Hematopoietic multipotent progenitor cell treated with erythropoietin and hydrocortisone succinate and interleukin-3 and kit ligand, for 4 days (in vitro differentiated cells): ENCODE results near the gene PAPSS2.
"Not testable (repeated sequence)": the region's sequence is repeated elsewhere in the genome, so short reads cannot be mapped to it uniquely, and the experiment has no call there.

Experiments
- DNase-seq: peaks from one replicate; pipeline ENCODE4 v3.0.0-alpha.2; 2015

The PAPSS2 gene

DNA sequence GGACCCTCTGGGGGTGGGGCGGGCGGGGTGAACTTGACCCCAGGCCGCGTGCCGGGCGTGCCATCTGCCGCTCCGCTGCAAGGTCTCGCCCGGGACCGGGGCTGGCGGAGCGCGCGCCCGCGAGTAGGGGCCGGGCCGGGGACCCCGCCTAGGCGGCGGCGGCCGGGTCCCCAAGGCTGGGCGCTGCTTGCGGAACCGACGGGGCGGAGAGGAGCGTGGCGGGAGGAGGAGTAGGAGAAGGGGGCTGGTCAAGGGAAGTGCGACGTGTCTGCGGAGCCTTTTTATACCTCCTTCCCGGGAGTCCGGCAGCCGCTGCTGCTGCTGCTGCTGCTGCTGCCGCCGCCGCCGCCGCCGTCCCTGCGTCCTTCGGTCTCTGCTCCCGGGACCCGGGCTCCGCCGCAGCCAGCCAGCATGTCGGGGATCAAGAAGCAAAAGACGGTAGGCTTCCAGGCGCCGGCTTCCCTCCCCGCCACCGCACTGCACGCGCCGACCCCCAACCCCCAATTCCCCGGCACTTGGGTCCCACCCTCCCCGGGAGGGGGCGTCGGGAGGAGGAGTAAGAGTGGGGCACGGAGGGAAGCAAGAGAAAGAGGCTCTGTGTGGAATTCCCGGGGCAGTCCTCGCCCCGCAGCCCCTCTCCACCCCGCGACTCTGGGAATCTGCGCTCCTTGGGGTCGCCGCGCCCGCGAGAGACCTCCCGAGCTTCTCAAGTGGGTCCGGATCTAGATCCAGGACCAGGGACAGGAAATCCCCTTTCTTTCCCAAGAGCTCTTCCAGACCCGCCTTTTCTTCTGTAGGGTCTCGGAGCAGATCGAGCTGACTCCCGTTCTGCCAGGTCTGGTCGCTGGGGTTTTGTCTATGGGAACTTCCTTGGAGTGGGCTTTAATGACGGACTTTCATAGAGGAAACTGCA is at the start of gene PAPSS2:
Gene PAPSS2, plus strand, starts transcription at position 308 of the 913 bp plus-strand sequence. Its CDS starts 104 bp downstream, at position 412.
- DNase-seq, result peak; percentile 69

DNA sequence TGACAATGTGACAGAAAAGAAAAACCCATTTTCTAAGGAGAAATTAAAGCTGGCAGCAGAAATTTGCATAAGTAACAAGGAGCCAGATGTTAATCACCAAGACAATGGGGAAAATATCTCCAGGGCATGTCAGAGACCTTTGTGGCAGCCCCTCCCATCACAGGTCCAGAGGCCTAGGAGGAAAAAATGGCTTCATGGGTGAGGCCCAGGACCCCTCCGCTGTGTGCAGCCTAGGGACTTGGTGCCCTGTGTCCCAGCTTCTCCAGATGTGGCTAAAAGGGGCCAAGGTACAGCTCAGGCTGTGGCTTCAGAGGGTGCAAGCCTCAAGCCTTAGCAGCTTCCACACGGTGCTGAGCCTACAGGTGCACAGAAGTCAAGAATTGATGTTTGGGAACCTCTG is 48.3 kb upstream of the PAPSS2 start:
- DNase-seq, result not testable (repeated sequence)

GRCh38 chr10:87612115-87612514 is 47.6 kb upstream of the PAPSS2 start:
- no peak for DNase-seq

DNA sequence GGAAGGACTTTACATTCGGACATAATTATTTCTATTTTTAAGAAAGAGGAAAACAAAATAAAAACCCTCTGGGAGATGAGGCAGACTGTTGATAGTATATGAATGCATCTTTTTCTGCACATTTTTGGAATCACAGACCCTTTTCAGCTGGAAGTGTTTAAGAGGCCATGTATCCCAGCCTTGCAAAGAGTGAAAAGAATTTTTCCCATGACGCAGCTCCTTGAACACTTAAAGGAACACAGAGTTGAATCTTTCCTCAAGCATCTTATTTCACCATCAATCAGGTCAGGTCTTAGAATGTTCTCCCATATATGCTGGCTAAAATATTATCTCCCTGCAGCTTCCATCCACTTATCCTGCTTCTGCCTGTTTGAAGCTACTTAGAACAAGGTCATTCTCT is 45.9 kb upstream of the PAPSS2 start:
- DNase-seq, result no peak

DNA sequence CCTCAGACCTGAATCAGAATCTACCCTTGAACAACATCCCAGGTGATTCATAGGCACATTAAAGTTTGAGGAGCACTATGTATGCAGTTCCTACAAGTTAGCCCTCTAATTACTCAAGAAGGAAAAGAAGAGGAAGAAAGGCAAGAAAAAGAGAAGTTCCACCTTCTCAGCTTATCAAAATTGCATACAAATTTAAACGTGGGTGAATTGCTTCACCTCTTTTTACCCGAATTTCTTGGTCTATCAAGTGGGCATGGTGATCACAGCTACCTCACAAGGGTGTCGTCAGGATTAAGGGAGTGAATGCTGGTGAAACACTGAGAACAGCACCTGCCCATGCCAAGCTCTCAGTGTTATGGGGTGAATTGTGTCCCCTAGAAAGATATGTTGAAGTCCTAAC is 43.8 kb upstream of the PAPSS2 start:
- DNase-seq, result peak; percentile 36

- no peak for DNase-seq
Observed at GRCh38 chr10:87617503-87617902, 42.2 kb upstream of the PAPSS2 start.

- DNase-seq, result no peak
Observed at GRCh38 chr10:87618566-87619423, 40.9 kb upstream of the PAPSS2 start.

- DNase-seq, result no peak
Observed at GRCh38 chr10:87619705-87620104, 40.0 kb upstream of the PAPSS2 start.

- not testable (repeated sequence) for DNase-seq
Observed at GRCh38 chr10:87621440-87621839, 38.2 kb upstream of the PAPSS2 start.

DNA sequence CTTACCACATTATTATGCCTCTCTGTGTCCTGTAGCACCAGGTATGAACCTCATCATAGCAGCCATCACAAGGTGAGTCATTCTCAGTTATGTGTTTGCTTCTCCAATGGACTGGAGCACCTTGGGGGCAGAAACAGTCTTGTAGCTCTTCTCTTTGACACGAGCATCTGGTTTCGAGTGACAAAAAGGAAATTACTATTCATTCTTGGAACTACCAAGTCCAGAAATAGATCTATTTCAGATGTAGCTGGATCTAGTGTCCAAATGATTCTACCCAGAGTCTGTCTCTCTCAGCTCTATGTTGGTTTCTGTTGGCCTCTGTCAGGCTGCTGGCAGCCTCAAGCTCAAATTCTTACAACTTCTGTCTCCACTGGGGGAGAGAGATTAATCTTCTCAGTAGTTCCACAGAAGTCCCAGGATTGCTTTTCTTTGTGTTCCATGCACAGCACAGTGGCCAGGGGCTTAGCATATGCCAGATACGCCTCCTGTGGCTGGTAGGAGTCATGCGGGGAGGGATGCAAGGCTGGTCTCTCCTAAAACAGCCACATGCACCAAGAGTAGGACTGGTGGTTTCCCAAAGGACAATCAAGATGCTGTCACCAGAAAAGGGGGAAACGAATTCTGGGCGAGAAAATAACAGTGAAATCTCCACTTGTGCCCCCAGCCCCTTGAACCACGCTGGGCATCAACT is 37.2 kb upstream of the PAPSS2 start:
- DNase-seq, result peak; percentile 17

DNA sequence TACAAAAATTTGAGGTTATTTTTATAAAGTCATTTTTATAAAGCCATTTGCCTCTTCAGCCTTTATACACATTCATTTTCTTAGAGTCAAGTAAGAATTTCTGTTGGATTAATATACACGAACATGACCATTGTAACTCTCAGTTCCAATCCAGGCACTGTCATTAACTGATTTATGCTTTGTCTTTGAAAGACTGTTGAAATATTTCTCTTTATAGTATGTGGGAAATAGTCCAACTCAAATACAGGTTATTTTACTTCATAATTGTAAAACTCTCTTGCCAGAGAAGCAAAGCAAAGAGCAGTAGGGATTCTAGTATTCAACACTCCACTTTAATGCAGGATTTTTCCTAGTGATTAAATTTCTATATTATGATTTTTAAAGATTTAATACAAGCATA is 36.5 kb upstream of the PAPSS2 start:
- DNase-seq, result no peak

GRCh38 chr10:87625661-87626060 is 34.0 kb upstream of the PAPSS2 start:
- DNase-seq, result no peak

DNA sequence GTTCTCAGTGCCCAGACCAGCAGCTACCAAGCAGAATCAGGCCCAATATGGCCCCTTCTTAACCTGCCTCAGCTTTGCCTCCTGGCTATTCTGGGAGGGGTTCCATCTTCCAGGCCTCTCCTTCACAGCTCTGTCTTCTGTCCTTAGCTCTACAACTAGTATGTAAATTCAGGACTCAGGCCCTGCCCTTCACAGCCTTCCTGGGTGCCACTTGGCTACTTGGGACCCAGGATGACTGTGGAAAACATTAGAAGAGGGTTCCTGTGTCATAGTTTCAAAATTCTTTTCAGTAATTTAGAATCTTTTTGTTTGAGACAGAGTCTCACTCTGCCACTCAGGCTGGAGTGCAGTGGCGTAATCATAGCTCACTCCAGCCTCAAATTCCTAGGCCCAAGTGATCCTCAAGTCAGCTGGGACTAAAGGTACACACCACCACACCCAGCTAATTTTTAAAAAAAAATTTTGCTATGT is 33.2 kb upstream of the PAPSS2 start:
- DNase-seq, result no peak

- no peak for DNase-seq
Observed at GRCh38 chr10:87630171-87630570, 29.5 kb upstream of the PAPSS2 start.

GRCh38 chr10:87632454-87632853 is 27.2 kb upstream of the PAPSS2 start:
- DNase-seq, result no peak

- DNase-seq, result no peak
Observed at GRCh38 chr10:87634311-87634710, 25.4 kb upstream of the PAPSS2 start.

DNA sequence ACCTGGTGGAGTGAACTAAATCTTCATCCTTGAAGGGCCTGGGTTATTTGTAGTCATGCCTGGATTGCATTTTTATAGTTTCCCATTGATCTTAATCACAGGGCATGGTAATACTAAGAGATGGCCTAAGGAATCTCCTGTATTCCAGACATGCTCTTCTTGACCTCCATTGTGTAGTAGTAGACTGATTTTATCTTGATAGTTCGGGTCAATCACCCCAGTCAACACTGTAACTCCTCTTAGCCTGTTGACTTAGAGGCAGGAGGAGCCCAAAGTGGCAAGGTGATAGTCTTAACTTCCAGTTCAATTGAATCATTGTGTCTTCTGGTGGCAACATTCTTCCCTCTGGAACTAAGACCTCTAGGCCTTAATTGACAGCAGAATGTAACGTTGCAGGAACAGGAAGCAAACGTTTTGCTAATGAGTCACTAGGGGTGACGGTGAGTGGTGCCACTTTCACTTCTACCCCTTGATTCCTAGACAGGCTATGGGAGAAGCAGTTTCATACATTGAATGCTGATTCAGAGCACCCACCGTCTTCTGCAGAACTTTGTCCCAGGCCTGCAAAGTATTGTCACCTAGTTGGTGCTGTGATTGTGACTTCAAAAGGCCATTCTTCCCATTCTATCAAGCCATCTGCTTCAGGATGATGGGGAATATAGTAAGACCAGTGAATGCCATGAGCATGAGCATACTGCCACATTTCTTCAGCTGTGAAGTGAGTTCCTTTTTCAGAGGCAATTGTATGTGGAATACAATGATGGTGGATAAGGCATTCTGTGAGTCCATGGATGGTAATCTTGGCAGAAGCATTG is 24.0 kb upstream of the PAPSS2 start:
- peak; percentile 18 for DNase-seq

GRCh38 chr10:87636313-87636915 is 23.3 kb upstream of the PAPSS2 start:
- DNase-seq, result no peak

DNA sequence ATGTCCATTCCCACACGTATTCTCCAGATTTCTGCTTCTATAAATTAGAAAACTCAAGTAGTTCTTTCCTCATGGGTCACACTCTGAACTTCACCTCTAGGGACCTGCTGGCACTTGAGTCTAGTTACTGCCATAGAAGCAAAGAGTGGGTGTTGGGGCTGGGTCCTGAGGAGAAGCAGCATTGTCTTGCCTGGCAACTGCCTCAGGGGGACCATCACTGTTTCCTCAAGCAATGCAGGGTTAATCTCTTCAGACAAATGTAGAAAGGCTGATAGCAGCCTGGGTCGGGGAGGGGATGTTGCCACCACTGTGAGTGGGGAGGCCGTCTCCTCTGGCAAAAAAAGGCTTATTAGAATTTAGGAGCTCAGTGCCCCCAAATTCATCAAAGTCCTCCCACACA is 20.2 kb upstream of the PAPSS2 start:
- DNase-seq, result no peak

- DNase-seq, result no peak
Observed at GRCh38 chr10:87640043-87640442, 19.6 kb upstream of the PAPSS2 start.

DNA sequence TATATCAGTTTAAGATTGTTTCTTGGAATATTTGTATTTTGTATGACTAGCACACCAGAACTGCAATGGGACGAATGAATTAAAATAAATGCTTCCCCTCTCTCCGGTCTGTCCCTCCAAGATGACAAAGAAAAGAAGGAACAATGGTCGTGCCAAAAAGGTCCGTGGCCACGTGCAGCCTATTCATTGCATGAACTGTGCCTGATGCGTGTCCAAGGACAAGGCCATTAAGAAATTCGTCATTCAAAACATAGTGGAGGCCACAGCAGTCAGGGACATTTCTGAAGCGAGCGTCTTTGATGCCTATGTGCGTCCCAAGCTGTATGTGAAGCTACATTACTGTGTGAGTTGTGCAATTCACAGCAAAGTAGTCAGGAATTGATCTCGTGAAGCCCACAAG is 17.2 kb upstream of the PAPSS2 start:
- no peak for DNase-seq

- DNase-seq, result no peak
Observed at GRCh38 chr10:87642988-87643387, 16.7 kb upstream of the PAPSS2 start.
